Measurements from ENCODE around the gene SMC6. TPM values are rescaled to one million over a fixed set of nuclear protein-coding genes. Genes with fewer than 3 reads are reported as not detected.

The SMC6 gene
- total RNA-seq, 6 experiments from 2014 or later, result 8.1 to 14.4 (median 10.2) TPM

DNA sequence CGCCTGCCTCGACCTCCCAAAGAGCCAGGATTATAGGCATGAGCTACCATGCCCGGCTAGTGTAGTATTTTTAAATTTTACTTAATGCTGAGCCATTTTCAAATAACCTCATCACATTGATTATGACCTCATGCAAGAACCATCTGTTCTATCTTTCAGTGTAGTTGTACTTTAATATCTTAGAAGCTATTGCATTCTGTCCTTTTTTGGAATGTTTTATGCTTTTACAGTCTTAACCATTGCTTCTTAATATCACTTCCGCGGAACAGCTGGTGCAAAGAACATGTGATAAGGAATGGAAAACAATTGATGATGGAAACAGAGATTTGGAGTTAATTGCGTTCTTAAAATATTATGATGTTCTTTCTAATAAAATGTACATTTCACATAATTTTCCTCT is 3.1 kb upstream of the SMC6 start:
- Histone ChIP-seq H3K27ac (peak overlapping the region in 1 of 3 donors; percentile 29), H3K4me1 (peaks cover 0 to 45% (median 8%) of the 10 kb centered on the region in 4 donors), H3K27me3 (no peaks in the 10 kb centered on the region), H3K36me3 (peaks cover 0 to under 1% (median 0%) of the 10 kb centered on the region in 4 donors), H3K9me3 (no peaks in the 10 kb centered on the region), H3K4me3 (no peak overlapping the region)
- TF ChIP-seq, protein P1, sequence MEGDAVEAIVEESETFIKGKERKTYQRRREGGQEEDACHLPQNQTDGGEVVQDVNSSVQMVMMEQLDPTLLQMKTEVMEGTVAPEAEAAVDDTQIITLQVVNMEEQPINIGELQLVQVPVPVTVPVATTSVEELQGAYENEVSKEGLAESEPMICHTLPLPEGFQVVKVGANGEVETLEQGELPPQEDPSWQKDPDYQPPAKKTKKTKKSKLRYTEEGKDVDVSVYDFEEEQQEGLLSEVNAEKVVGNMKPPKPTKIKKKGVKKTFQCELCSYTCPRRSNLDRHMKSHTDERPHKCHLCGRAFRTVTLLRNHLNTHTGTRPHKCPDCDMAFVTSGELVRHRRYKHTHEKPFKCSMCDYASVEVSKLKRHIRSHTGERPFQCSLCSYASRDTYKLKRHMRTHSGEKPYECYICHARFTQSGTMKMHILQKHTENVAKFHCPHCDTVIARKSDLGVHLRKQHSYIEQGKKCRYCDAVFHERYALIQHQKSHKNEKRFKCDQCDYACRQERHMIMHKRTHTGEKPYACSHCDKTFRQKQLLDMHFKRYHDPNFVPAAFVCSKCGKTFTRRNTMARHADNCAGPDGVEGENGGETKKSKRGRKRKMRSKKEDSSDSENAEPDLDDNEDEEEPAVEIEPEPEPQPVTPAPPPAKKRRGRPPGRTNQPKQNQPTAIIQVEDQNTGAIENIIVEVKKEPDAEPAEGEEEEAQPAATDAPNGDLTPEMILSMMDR (IDR thresholded peaks at IDR 0.05), result no peak
- TF ChIP-seq POLR2A (IDR thresholded peaks at IDR 0.05), result no peak
- DNase-seq (no peak), ATAC-seq (no peak)
- 52% methylated on average over 6 of the region's 6 CpGs for WGBS (ENCODE audit: insufficient coverage, low coverage, low lambda C conversion rate, missing lambda C conversion rate)
- intact Hi-C loops (cut with DNase I), result no loop called here

DNA sequence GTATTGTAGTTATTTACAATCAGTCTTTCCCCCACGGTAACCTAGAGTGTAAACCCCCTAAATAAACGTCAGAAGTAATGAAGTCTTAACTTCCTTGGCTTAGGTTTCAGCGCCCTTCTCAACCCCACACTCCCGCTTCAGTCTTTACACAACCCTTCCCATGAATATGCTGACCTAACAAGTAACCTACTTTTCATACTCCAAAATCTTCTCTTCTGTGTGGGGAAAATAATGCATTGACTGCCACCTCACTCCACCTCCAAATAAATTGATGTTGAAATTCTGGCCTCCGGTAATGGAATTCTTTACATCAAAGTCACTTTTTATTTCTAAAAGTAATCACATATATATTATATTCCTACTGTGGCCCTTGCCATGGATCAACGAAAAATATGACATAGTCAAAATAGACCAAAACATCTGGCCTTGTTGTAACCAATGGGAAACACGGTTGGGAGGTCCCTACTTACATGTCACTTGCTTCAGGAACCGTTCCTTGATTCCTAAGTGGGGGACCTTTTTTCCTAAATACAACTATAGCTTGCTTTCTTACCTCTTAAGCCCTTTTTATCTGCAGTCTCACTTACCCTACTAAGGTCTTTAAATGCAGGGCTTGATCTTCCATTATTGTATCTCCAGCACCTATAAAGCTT is 1.3 kb upstream of the SMC6 start:
- Histone ChIP-seq H3K4me3 (peak overlapping the region; percentile 85 to 94 (median 92)), H3K9me3 (no peaks in the 10 kb centered on the region), H3K36me3 (no peaks in the 10 kb centered on the region), H3K27me3 (no peaks in the 10 kb centered on the region), H3K4me1 (peaks cover 0 to 42% (median 12%) of the 10 kb centered on the region in 4 donors), H3K27ac (no peak overlapping the region)
- DNase-seq (no peak), ATAC-seq (no peak)
- intact Hi-C loops (cut with DNase I), result no loop called here
- WGBS (ENCODE audit: insufficient coverage, low coverage, low lambda C conversion rate, missing lambda C conversion rate), result 8% methylated on average over 8 of the region's 8 CpGs
- no peak for TF ChIP-seq POLR2A (IDR thresholded peaks at IDR 0.05)
- TF ChIP-seq, protein P1 (IDR thresholded peaks at IDR 0.05), result no peak

DNA sequence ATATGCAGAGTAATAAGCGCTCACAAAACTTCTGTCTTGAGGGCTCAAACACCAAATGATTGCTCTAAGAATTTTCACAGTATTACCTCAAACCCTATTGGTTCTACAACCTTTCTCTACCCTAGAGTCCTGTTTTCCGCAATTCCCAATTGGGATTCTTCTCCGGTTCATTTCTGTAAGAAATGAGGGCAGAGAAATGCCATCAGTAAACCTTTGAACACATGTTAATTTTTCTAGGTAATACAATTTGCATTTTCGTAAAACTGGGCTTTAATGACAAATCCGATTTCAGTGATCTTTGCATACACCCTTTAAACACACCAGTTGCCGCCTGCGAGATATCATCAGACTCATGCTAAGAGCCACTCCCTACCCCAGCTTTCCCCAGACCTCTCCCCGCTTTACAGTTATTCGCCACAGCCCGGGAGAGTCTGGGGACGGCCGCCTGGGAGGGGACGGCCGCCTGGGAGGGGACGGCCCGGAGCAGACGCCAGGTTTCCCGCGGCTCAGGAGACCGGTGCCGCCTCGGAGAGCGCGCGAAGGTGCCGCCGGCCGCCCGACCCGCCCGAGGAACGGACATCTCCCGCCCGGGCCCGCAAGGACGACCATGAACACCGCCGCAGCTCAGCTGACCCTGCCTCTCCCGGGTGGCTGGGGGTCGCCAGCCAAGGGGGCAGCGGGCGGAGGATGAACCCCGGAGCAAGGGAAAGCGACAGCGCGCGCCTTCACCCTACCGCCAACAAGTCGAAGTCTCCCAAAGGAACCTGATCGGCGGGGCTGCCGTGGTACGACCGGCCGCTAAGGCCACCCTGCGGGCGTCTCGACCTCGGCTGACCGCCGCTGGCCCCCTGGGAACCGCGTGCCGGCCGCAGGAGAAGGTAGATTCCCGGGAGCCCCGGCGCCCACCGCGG is 463 bp downstream of the SMC6 start:
- H3K4me3 ChIP-seq, result peak overlapping the region; percentile 85 to 94 (median 92)
- intact Hi-C loops (cut with DNase I), result no loop called here
- ATAC-seq (peak; percentile 53 to 88 (median 78)), DNase-seq (peak; percentile 61 to 78 (median 72))
- H3K9me3 ChIP-seq, result no peaks in the 10 kb centered on the region
- TF ChIP-seq, protein P1 (IDR thresholded peaks at IDR 0.05), result no peak
- TF ChIP-seq POLR2A (IDR thresholded peaks at IDR 0.05), result peak; percentile 61
- WGBS (ENCODE audit: insufficient coverage, low coverage, low lambda C conversion rate, missing lambda C conversion rate), result 2% methylated on average over 13 of the region's 70 CpGs
- H3K27me3 ChIP-seq, result no peaks in the 10 kb centered on the region
- H3K36me3 ChIP-seq, result no peaks in the 10 kb centered on the region
- H3K4me1 ChIP-seq, result peaks cover 0 to 24% (median 9%) of the 10 kb centered on the region in 4 donors
- H3K27ac ChIP-seq, result peak overlapping the region; percentile 88 to 97 (median 97)

DNA sequence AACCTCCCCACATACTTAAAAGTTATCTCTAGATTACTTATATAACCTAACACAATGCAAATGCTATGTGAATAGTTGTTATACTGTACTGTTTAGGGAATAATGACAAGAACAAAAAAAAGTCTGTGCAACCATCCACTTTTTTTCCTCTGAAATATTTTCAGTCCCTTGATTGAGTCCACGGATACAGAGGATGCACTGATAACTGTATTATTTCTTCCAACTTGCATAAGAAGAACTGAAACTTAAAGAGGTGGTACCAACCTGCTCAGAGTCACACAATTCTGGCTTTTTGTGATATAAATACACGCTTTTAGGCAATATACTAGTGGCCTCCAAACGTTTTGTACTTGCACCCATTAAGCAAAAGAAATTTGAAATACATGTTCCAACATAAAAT is 1.4 kb downstream of the SMC6 start:
- Histone ChIP-seq H3K4me3 (peak overlapping the region in 2 of 3 donors; percentile 85 to 92), H3K36me3 (no peaks in the 10 kb centered on the region), H3K27me3 (no peaks in the 10 kb centered on the region), H3K27ac (no peak overlapping the region), H3K4me1 (peaks cover 0 to 22% (median 9%) of the 10 kb centered on the region in 4 donors), H3K9me3 (no peaks in the 10 kb centered on the region)
- ATAC-seq (no peak), DNase-seq (no peak)
- WGBS (ENCODE audit: insufficient coverage, low coverage, low lambda C conversion rate, missing lambda C conversion rate), result 17% methylated on average over 3 of the region's 3 CpGs
- TF ChIP-seq POLR2A (IDR thresholded peaks at IDR 0.05), result no peak
- TF ChIP-seq, protein P1 (IDR thresholded peaks at IDR 0.05), result no peak
- intact Hi-C loops (cut with DNase I), result no loop called here
